ENCODE data around the gene DYNLL1. TPM values are rescaled to one million over a fixed set of nuclear protein-coding genes. Genes with fewer than 3 reads are reported as not detected.
A peak's percentile ranks its signal among the peaks of the same experiment; 100 is the strongest.
"Not testable (repeated sequence)": the region's sequence is repeated elsewhere in the genome, so short reads cannot be mapped to it uniquely, and the experiment has no call there.

Gene DYNLL1
- total RNA-seq, 1 donor from 2014 or later: 142 TPM

GRCh38 chr12:120504587-120504986, 8.7 kb downstream of the DYNLL1 start:
- no peak for DNase-seq (ENCODE audit: low spot score)

- no peak for DNase-seq (ENCODE audit: low spot score)
Measured at GRCh38 chr12:120508537-120508936, 12.6 kb downstream of the DYNLL1 start.

GRCh38 chr12:120514002-120514401, 18.1 kb downstream of the DYNLL1 start:
- DNase-seq (ENCODE audit: low spot score): no peak

GRCh38 chr12:120515496-120515895, 19.6 kb downstream of the DYNLL1 start:
- no peak for DNase-seq (ENCODE audit: low spot score)

GRCh38 chr12:120519324-120519723, 23.4 kb downstream of the DYNLL1 start:
- DNase-seq (ENCODE audit: low spot score): not testable (repeated sequence)

GRCh38 chr12:120522568-120522967, 26.7 kb downstream of the DYNLL1 start:
- DNase-seq (ENCODE audit: low spot score): no peak

GRCh38 chr12:120528861-120529525, 33.1 kb downstream of the DYNLL1 start, which contains the start of gene COQ5:
Gene COQ5, minus strand, starts transcription at chr12:120529158. Its CDS starts 17 bp downstream, at chr12:120529141.
- peak; percentile 97 for DNase-seq (ENCODE audit: low spot score)

GRCh38 chr12:120529641-120530417, 33.9 kb downstream of the DYNLL1 start:
- DNase-seq (ENCODE audit: low spot score): no peak

DNA sequence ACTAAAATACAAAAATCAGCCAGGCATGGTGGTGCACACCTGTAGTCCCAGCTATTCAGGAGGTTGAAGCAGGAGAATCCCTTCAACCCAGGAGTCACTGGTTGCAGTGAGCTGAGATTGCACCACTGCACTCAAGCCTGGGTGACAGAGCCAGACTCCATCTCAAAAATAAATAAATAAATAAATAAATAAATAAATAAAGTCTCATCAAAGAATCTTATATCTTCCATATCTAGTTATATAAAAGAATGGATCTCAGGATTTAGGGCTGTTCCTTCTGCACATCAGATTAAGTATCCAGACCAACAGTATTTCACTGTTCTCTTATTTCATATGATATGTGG, 34.5 kb downstream of the DYNLL1 start:
- not testable (repeated sequence) for DNase-seq (ENCODE audit: low spot score)

- DNase-seq (ENCODE audit: low spot score): no peak
Measured at GRCh38 chr12:120532701-120533238, 36.9 kb downstream of the DYNLL1 start.

GRCh38 chr12:120534203-120534702, 38.3 kb downstream of the DYNLL1 start, which contains the start of gene RNF10:
Gene RNF10, plus strand, starts transcription at chr12:120534356. Its CDS starts 456 bp downstream, at chr12:120534812.
- DNase-seq (ENCODE audit: low spot score): peak; percentile 90

GRCh38 chr12:120534703-120535655, 39.1 kb downstream of the DYNLL1 start:
- DNase-seq (ENCODE audit: low spot score): no peak

DNA sequence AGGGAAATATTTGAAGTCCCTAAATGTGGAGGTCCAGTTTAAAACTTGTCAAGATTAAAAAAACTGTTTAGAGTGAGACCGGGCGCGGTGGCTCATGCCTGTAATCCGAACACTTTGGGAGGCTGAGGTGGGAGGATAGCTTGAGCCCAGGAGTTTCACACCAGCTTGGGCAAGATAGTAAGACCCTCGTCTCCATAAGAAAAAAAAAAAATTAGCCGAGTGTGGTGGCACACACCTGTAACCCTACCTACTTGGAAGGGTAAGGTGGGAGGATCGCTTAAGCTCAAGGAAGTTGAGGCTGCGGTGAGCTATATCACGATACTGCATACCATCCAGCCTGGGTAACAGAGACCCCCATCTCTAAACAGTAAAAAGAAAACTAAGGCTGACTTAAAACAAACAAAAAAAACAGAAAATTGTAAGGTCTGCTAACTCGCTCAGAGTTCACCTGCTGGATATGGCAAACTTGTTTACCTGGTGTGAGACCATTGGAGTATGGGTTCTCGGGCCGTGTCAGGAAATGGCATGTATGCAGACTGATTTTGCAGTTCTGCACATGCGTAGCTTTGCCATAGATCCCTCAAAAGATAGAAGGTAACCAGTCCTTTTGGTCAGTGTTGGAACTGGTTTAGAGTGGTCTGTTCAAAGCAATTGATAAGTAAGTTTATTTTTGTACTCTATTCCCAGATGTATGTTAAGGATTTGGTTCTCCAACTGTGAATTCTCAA, 40.3 kb downstream of the DYNLL1 start:
- DNase-seq (ENCODE audit: low spot score): no peak

- no peak for DNase-seq (ENCODE audit: low spot score)
Measured at GRCh38 chr12:120537856-120538220, 41.9 kb downstream of the DYNLL1 start.

DNA sequence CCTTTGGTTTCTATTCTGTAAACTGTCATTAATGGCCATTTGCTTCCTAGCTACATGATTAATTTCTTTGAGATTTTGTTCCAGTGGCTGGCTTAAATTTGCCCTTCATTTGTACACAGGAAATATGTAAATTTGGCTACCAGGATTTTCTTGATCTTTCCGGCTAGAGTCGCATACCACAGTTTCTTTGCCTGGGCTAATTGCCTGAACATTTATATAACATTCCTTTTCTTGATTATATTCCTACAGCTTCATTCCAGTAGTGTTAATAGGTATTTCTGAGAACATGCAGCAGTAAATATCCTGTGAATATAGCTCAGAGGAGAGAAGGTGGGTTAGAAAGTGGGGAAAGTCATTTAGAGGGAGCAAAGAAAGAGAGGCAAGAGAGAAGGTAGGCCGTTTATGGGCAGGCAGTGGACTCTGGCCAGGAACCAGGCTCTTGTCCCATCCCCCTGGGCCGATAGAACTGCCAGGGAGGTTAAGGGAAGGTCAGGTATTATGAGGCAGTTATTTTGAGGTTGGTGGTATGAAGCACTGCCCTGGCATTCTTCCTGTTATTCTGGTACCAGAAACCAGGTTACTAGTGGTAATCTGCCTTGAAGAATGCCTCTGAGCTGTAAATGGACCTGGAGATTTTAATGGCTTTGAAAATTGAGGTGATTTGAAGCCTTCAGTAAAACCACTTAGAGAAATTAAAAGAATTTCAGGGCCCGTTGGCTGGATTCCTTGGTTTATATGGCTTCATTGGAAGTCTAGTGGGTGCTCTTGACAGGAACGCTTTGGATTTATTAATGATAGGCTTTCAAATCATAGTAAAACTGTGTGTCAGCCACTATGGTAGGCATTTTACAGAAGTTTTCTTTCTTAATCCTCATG, 42.6 kb downstream of the DYNLL1 start:
- DNase-seq (ENCODE audit: low spot score): no peak

GRCh38 chr12:120539303-120539702, 43.4 kb downstream of the DYNLL1 start:
- DNase-seq (ENCODE audit: low spot score): no peak

DNA sequence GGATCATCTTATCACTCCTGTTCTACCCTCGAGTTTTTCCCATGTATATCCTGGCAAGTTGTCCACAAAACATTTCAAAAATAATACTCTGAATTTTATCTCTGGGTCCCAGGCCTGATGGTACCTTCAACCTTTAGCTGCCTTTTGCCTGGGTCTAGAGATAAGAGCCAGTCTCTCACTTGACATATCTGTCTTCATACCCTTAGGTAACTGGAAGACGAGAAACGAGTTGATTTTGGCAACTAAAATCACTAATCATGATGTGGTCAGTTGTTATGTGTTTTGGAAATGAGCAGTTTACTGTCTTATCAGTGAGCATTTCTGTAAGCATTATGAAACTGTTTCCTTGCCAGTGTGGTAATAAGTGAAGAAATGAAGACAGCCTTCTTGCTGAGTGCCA, 44.5 kb downstream of the DYNLL1 start:
- DNase-seq (ENCODE audit: low spot score): no peak

DNA sequence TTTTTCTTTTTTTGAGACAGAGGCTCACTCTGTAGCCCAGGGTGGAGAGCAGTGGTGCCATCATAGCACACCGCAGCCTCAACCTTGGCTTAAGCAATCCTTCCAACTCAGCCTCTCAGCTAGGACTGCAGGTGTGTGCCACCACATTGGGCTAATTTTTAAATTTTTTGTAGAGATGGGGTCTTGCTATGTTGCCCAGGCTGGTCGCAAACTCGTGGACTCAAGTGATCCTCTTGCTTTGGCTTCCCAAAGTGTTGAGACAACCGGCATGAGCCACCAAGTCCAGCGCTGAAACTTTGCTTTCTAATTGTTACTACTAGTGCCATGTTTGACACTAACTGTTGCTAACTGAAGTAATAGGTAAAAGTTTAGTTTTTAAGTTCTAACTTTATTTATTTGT, 46.3 kb downstream of the DYNLL1 start:
- DNase-seq (ENCODE audit: low spot score): no peak

DNA sequence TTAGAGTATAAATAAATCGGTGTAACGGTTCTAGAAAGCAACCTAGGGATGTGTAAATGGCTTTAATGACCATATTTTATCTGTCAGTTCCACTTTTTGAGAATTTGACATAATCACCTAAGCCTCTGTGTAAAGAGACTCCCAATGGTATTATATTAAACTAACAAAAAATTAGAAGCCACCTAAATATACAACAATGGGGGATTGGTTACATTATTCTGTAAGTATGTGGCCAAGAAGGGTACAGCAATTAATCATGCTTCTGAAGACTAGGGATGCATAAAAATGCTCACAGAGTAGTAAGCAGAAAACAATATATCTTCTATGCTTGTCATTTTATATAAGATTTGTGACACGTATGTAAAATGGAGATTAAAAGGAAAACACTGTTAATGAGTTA, 48.8 kb downstream of the DYNLL1 start:
- DNase-seq (ENCODE audit: low spot score): no peak

- DNase-seq (ENCODE audit: low spot score): no peak
Measured at GRCh38 chr12:120546050-120546386, 50.1 kb downstream of the DYNLL1 start.

Measured in mesenteric fat pad (tissue), 1 donor.